CD4-positive, alpha-beta T cell treated with Interferon alpha-2 for 1 hour (primary cell): ENCODE measurements around the gene USP3.
"Not testable (repeated sequence)": the region's sequence is repeated elsewhere in the genome, so short reads cannot be mapped to it uniquely, and the experiment has no call there.

Experiments used
- DNase-seq, 2 donors: peaks; one replicate each; pipeline ENCODE4 v3.0.0-alpha.2; 2020 to 2022

USP3 gene

GRCh38 chr15:63476229-63476632 is 28.2 kb upstream of the USP3 start:
- no peak for DNase-seq

- no peak for DNase-seq
Observed at GRCh38 chr15:63478243-63478642, 26.1 kb upstream of the USP3 start.

- peak in 1 of 2 donors; percentile 16 for DNase-seq
Observed at GRCh38 chr15:63480441-63480821, 24.0 kb upstream of the USP3 start.

- peak; percentile 24 to 40 for DNase-seq
Observed at GRCh38 chr15:63481105-63481810, 23.1 kb upstream of the USP3 start.

GRCh38 chr15:63482874-63483323 is 21.5 kb upstream of the USP3 start:
- DNase-seq, result no peak

GRCh38 chr15:63483521-63484371 is 20.6 kb upstream of the USP3 start:
- peak in 1 of 2 donors; percentile 65 for DNase-seq

- DNase-seq, result no peak
Observed at GRCh38 chr15:63484433-63485186, 19.8 kb upstream of the USP3 start.

GRCh38 chr15:63487076-63487757 is 17.2 kb upstream of the USP3 start:
- peak; percentile 86 to 92 for DNase-seq

- not testable (repeated sequence) for DNase-seq
Observed at GRCh38 chr15:63487758-63488397, 16.5 kb upstream of the USP3 start.

GRCh38 chr15:63488398-63488960 is 15.9 kb upstream of the USP3 start:
- no peak for DNase-seq

GRCh38 chr15:63489352-63489751 is 15.0 kb upstream of the USP3 start:
- no peak for DNase-seq

- peak in 1 of 2 donors; percentile 59 for DNase-seq
Observed at GRCh38 chr15:63490345-63491034, 13.9 kb upstream of the USP3 start.

GRCh38 chr15:63491116-63491827 is 13.1 kb upstream of the USP3 start:
- peak in 1 of 2 donors; percentile 39 for DNase-seq

- no peak for DNase-seq
Observed at GRCh38 chr15:63491979-63492378, 12.4 kb upstream of the USP3 start.

GRCh38 chr15:63492541-63493077 is 11.8 kb upstream of the USP3 start:
- DNase-seq, result no peak

GRCh38 chr15:63493436-63493835 is 11.0 kb upstream of the USP3 start:
- no peak for DNase-seq

GRCh38 chr15:63494408-63494807 is 10.0 kb upstream of the USP3 start:
- DNase-seq, result no peak

- DNase-seq, result no peak
Observed at GRCh38 chr15:63495343-63495742, 9.1 kb upstream of the USP3 start.

- DNase-seq, result no peak
Observed at GRCh38 chr15:63495780-63496488, 8.5 kb upstream of the USP3 start.
